RWPE1 (cell line): ENCODE results near the gene ATF3.
"Not testable (repeated sequence)": the region's sequence is repeated elsewhere in the genome, so short reads cannot be mapped to it uniquely, and the experiment has no call there.

Experiments
- CTCF ChIA-PET: fragments of 350-600 bp; sonication (Branson Sonifier 250); formaldehyde crosslinking; extraction: SDS; loops from one replicate; lab custom pipeline; 2021; lab: Yijun Ruan, JAX
- POLR2A ChIA-PET: fragments of 400-600 bp; formaldehyde crosslinking; extraction: SDS; loops from one replicate; lab custom pipeline; 2020; ENCODE audit warnings: antibody characterized with exemption; ENCODE audit not compliant: low non-redundant PET; lab: Yijun Ruan, JAX
- DNase-seq: peaks from one replicate; pipeline ENCODE4 v3.0.0; 2012; ENCODE audit warnings: low spot score
- H3K27ac ChIP-seq: fragments of 450-650 bp; 2 replicates; pipeline ENCODE4 v1.5.1; 2017
- TF ChIP-seq, protein P1 (sequence below): fragments of 450-650 bp; conservative IDR thresholded peaks from 2 replicates; pipeline ENCODE4 v1.5.1; 2017; ENCODE audit warnings: low read depth, mild to moderate bottlenecking

The ATF3 gene

DNA sequence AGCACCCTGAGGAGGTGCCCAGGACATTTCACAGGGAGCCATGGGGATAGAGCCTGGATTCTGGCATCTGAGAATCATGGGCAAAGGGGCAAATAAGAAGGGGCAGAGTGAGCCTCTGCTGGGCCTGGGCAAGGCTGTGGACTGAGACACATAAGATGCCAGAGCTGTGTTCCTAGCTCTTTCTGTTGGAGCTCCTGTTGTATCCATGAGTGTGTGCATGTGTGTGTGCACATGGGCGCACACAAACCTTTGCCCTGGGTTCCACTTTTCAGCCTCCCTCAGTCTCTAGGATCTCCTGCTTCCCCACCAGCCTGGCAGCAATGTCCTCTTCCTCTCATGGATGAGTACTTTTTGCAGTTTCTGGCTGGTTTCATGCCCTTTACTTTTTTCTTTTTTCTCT, 44.0 kb downstream of the ATF3 start:
- ChIA-PET CTCF (no interaction called here), POLR2A (no interaction called here)
- TF ChIP-seq, protein P1, sequence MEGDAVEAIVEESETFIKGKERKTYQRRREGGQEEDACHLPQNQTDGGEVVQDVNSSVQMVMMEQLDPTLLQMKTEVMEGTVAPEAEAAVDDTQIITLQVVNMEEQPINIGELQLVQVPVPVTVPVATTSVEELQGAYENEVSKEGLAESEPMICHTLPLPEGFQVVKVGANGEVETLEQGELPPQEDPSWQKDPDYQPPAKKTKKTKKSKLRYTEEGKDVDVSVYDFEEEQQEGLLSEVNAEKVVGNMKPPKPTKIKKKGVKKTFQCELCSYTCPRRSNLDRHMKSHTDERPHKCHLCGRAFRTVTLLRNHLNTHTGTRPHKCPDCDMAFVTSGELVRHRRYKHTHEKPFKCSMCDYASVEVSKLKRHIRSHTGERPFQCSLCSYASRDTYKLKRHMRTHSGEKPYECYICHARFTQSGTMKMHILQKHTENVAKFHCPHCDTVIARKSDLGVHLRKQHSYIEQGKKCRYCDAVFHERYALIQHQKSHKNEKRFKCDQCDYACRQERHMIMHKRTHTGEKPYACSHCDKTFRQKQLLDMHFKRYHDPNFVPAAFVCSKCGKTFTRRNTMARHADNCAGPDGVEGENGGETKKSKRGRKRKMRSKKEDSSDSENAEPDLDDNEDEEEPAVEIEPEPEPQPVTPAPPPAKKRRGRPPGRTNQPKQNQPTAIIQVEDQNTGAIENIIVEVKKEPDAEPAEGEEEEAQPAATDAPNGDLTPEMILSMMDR, result no peak
- no peak for DNase-seq
- H3K27ac ChIP-seq, result no peak overlapping the region

DNA sequence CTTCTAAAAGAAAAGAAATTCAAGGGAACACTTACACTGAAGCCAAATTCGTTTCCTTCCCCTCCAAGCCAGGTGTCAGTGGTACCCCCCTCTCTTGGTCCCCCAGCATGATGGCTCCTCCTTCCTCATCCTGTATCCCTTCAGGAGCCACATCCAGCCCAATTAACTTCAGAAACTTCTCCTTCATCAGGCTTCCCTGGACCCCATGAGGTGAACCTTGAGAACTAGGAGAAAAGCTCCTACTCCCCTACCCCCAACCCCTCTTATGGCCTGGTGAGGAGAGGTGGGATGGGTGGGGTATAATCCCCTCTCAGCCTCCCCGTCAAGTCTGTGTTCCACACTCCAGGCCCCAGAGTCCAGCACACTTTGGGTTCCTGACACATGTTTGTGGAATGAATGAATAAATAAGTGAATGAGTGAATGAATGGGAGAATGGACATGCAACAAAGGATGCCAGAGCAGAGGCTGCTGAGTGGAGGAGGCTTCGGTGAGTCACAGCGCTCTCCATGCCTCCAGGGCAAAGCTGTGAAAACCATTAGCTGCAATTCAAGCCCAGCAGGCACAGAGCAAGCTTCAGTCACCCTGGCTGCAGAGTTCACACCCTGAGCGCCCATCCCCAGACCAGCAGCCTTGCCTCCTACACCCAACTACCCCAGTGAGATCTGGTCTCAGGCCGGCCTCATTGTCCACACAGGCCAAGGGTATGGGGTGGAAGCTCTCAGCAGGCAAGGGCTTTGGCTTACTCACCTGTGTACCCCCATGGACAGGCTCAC, 47.3 kb downstream of the ATF3 start:
- ChIA-PET POLR2A (no interaction called here), CTCF (interaction anchor here (0.6 to 2.8 kb wide), 5 partner anchors 9 to 354 kb away, joined by 3 to 13 read pairs (median 4); no protein-coding TSS in a partner anchor)
- TF ChIP-seq, protein P1, result no peak
- H3K27ac ChIP-seq, result no peak overlapping the region
- peak; percentile 79 for DNase-seq

DNA sequence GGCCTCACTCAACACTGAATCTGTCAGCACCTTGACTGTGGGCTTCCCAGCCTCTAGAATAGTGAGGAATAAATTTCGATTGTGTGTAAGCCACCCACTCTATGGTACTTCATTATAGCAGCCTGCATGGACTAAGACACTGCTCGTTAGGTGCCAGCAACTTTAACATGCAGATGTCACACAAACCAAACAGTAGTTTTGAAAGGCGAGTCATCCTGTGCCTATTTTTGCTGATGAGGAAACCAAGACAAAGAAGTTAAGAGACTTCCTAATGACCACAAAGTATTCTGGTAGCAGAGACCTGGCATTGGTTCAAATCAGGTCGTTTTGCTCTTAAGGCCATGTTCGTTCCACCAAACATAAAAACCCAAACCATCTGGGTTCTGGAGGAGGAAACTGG, 48.2 kb downstream of the ATF3 start:
- POLR2A ChIA-PET, result no interaction called here
- CTCF ChIA-PET, result interaction anchor here (1.0 to 2.8 kb wide), 2 partner anchors 9 to 180 kb away, joined by 3 to 13 read pairs; no protein-coding TSS in a partner anchor

DNA sequence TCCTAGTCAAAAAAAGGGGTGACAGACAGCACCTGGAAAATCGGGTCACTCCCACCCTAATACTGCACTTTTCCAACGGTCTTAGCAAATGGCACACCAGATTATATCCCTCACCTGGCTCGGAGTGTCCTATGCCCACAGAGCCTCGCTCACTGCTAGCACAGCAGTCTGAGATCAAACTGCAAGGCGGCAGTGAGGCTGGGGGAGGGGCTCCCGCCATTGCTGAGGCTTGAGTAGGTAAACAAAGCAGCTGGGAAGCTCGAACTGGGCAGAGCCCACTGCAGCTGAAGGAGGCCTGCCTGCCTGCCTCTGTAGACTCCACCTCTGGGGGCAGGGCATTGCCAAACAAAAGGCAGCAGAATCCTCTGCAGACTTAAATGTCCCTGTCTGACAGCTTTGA, 49.7 kb downstream of the ATF3 start:
- DNase-seq, H3K27ac ChIP-seq, POLR2A ChIA-PET, CTCF ChIA-PET: not testable (repeated sequence)

More for the DNA sequence above, 48.2 kb downstream of the ATF3 start:
- no peak for DNase-seq
- TF ChIP-seq, protein P1, result no peak
- H3K27ac ChIP-seq, result no peak overlapping the region

DNA sequence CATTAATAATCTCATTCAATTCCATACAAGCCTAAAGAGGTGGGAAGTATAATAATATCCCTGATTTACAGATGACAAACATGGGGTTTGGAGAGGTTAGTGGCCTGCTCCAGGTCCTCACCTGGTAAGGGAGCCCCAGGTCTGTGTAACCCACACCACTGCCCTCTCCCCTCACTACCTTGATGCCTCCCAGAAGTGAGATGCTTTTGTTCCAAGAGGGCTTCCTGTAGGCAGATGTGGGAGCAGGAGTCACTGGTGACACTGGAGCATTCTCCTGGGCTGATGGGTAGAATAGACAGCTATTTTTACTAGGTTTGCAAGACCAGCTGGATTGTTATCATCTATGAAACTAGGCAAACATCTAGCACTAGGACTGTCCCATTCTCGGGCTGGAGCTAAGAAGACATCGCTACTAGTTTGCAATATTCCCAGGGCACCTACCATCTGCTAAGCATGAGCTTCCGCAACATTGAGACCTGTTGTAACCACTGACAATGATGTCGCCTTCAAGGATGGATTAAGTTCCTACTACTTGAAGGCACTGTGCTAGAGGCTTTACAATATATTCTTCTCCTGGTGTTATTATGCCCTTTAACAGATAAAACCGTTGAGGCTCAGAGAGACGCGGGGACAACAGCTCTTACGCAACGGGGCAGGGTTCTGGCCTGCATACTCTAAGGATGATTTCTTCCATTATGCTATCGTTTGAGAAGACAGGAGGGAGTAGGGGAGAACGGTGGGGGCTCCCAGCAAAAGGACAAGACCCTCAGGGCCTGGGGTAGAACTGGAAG, 56.0 kb downstream of the ATF3 start:
- POLR2A ChIA-PET, result no interaction called here
- CTCF ChIA-PET, result interaction anchor here (0.5 to 1.3 kb wide), 33 partner anchors 9 to 593 kb away, joined by 3 to 18 read pairs (median 4); no protein-coding TSS in a partner anchor
- DNase-seq, result no peak
- H3K27ac ChIP-seq, result no peak overlapping the region
- TF ChIP-seq, protein P1, result no peak

DNA sequence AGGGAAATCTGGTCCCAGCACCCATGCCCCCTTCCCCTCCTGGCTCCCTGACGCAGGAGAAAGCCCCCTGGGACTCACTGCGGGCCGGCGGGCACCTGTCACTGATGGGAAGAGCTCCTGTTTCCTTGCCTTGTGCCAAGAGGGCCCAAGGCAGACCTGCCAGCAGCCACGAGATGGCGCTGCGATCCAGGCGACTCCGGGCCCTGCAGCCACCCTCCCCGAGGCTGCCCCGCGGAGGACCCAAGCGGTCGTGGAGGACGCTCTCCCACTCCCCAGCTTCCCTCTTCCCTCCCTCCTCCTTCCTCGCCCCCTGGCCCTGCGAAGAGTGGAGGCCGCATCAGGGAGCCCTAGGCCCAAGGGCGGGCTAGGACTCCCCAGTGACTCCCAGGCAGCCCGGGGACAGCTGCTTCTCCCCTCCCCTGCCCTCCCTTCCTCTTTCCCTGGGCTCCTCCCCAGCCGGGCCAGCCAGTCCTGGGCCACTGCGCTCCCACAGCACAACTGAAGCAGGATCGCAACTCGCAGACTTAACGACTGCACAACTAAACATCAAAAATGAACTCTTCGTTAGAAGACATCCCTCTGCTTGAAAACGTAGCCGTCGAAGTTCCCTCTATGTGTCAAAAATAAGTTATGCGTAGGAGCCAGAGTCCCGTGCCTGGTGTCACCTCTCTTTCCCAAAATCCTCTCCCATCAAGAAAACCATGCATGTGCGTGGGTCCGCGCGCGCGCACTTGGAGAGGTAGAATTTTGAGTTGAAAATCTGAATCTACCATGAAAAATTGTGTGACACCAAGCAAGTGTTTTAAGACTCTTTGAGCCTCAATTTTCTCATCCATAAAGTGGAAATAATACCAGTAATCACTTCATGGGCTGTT, 56.9 kb downstream of the ATF3 start:
- no peak overlapping the region; the same call in 1 of the 2 replicates for H3K27ac ChIP-seq
- ChIA-PET POLR2A (no interaction called here), CTCF (interaction anchor here (0.5 to 1.3 kb wide), 32 partner anchors 10 to 594 kb away, joined by 3 to 18 read pairs (median 4); no protein-coding TSS in a partner anchor)
- TF ChIP-seq, protein P1, result peak; percentile 88
- DNase-seq, result peak; percentile 64
